H1 (cell line): Measurements from ENCODE around the gene ANKRD60. TPM values are rescaled to one million over a fixed set of nuclear protein-coding genes. Genes with fewer than 3 reads are reported as not detected.

Experiments used
- ATF3 ChIP-seq: IDR thresholded peaks from 2 replicates; pipeline ENCODE4 v1.6.1; 2011; ENCODE audit warnings: low read depth, mild to moderate bottlenecking, low read length; ENCODE audit not compliant: insufficient read depth
- BCL11A ChIP-seq, 2 experiments: IDR thresholded peaks; one replicate each; pipeline ENCODE4 v1.6.1; 2011; ENCODE audit warnings: low read depth in 2 of 2, low read length in 2 of 2, mild to moderate bottlenecking in 2 of 2
- EZH2 ChIP-seq: fragments of 200-600 bp; sonication (generic); IDR thresholded peaks from 2 replicates; pipeline ENCODE4 v1.7.1; 2012; ENCODE audit warnings: low read depth, mild to moderate bottlenecking, moderate library complexity, low read length, inconsistent platforms; ENCODE audit not compliant: severe bottlenecking
- GTF2F1 ChIP-seq: IDR thresholded peaks from 2 replicates; pipeline ENCODE4 v1.6.1; 2012; ENCODE audit warnings: low read depth, low read length, improper control_type of control experiment, borderline replicate concordance
- POLR2AphosphoS5 ChIP-seq: IDR thresholded peaks from 2 replicates; pipeline ENCODE4 v1.6.1; 2011; ENCODE audit warnings: low read depth, low read length
- SP1 ChIP-seq: IDR thresholded peaks from 2 replicates; pipeline ENCODE4 v1.6.1; 2011; ENCODE audit warnings: low read depth, low read length
- SP4 ChIP-seq: IDR thresholded peaks from 2 replicates; pipeline ENCODE4 v1.6.1; 2012; ENCODE audit warnings: low read length, inconsistent platforms
- polyA plus RNA-seq, 7 experiments: library from polyadenylated mRNA; depleted of rRNA in 3 of 7; stranded (reverse) in 5 of 7; unstranded in 2 of 7; fragments of >200 nt in 5 of 7; fragments of 200-250 nt in 2 of 7; gene quantifications; 1 replicate in 5 of 7; 2 replicates in 1 of 7; 4 replicates in 1 of 7; pipeline versions ENCODE4 v1.2.1 to v1.2.3, GENCODE V29; 2011 to 2013; ENCODE audit warnings: missing spikeins in 2 of 7, mixed read lengths in 2 of 7
- total RNA-seq: library from RNA; stranded (reverse); fragmentation: NEBNext Ultra II Directional; extraction: Animal tissue kit (Norgen Biotek cat#: 25700); gene quantifications from 2 replicates; pipeline ENCODE4 v1.2.1, GENCODE V29; 2021

ANKRD60 gene
- total and polyA plus RNA-seq, 2 of the 8 experiments (the other 6 are each of a cell fraction or from before 2014, with no cell fraction given), result not detected

- TF ChIP-seq POLR2AphosphoS5 (no peak), SP1 (no peak), SP4 (no peak), ATF3 (no peak), GTF2F1 (no peak), BCL11A (IDR thresholded peaks at IDR 0.05; ENCODE audit: low read depth in 2 of 2, low read length in 2 of 2) (no peak), EZH2 (no peak)
- TF ChIP-seq, all 59 proteins: peak for 0
These were observed 49.4 kb upstream of the ANKRD60 start (continued) for GRCh38 chr20:58277578-58278472.
